Fibroblast of pulmonary artery (primary cell): ENCODE results near the gene CEACAM16.
"Not testable (repeated sequence)": the region's sequence is repeated elsewhere in the genome, so short reads cannot be mapped to it uniquely, and the experiment has no call there.

Experiments used
- DNase-seq: peaks from one replicate; pipeline ENCODE4 v3.0.0-alpha.2; 2010; ENCODE audit warnings: low read depth
- H3K4me3 ChIP-seq: replicated peaks from 2 replicates; pipeline ENCODE4 v1.5.1; 2011; ENCODE audit warnings: low read depth, mild to moderate bottlenecking, control low read depth, low read length, moderate library complexity
- CTCF ChIP-seq: IDR thresholded peaks from 2 replicates; pipeline ENCODE4 v1.5.1; 2011; ENCODE audit warnings: mild to moderate bottlenecking, control low read depth, low read length, inconsistent platforms; ENCODE audit errors: missing control alignments

Gene CEACAM16

DNA sequence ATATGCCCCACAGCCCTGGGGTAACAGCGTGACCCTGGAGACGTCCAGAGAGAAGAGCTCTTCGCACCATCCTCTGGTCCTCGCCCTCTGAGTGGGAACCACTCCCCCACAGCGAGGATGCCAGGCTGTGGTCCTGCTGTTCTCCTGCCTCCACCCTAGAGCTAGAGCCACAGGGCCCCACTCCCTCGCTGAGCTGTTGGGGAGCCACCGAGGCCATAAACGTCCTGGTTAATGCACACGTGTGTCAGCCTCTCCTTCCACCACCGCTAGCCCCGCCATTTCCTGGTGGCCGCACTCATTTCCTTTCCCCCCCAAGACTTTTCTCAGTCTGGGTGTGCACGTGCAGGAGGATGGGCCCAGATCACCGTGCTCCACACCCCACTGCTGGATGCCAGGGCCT is 11.5 kb downstream of the CEACAM16 start:
- no peak overlapping the region for H3K4me3 ChIP-seq
- TF ChIP-seq CTCF: no peak

GRCh38 chr19:44712864-44713515 is 14.0 kb downstream of the CEACAM16 start:
- no peak overlapping the region for H3K4me3 ChIP-seq
- TF ChIP-seq CTCF: no peak
- DNase-seq: no peak

More for the DNA sequence above, 11.5 kb downstream of the CEACAM16 start:
- DNase-seq: no peak

GRCh38 chr19:44714597-44715169 is 15.7 kb downstream of the CEACAM16 start:
- H3K4me3 ChIP-seq: no peak overlapping the region
- no peak for TF ChIP-seq CTCF
- no peak for DNase-seq

- no peak for DNase-seq
- TF ChIP-seq CTCF: no peak
- H3K4me3 ChIP-seq: no peak overlapping the region
These were observed 18.7 kb downstream of the CEACAM16 start for GRCh38 chr19:44717603-44718002.

DNA sequence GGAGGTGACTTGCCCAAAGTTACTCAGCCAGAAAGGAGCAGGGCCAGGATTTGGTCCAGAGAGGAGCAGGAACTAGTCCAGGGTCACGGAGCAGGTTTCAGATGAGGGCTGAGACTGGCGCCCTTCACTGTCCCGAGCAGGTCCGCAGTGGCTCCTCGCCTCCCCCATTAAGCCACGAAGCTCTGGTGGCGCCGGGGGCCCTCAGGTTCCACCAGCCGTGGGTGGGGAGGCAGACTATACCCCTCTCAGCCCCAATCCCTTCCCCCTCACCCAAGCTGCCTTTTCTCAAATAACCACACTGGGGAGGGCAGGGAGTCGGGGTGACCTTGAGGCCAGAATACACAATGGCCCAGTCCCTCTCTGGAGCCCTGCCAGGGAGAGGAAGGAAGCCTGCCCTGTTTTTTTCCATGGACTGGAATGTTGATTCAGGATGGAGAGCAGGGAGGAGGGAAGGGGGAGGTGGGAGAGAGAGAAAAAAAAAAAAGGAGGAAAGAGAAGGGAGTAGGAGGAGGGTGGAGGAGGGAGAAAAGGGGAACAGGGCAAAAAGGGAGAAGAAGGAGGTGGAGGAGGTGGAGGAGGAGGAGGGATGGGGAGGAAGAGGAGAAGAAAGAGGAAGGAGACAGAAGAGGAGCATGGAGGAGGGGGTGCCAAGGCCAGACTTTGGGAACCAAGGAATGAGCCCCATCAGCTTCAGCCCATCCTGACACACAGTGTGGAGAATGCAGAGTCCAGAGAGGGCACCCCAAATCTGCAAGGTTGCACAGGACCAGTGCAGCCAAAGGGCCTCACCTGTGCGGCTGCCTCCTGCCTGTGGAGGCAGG is 19.7 kb downstream of the CEACAM16 start:
- peak overlapping the region; percentile 35 for H3K4me3 ChIP-seq
- TF ChIP-seq CTCF: no peak

DNA sequence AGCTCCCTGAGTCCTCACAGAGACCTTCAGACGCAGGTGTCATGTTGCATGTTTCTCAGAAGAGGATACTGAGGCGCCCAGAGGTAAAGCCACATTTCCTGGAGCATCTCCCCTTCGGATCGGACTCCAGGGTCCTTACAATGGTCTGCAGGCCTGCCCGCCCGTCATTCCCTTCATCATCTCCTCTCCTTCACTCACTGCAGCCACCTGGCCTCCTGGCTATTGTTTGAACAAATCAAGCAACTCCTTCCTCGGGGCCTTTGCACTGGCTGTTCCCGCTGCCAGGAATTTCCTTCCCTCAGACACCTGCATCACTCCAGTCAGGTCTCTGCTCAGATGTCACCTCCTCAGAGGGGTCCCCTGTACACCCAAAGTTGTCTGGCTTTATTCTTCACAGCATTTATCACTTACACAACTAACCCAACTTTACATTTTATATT is 20.3 kb downstream of the CEACAM16 start:
- H3K4me3 ChIP-seq: no peak overlapping the region
- TF ChIP-seq CTCF: no peak
- DNase-seq: no peak

More for the DNA sequence above, 19.7 kb downstream of the CEACAM16 start:
- DNase-seq: peak; percentile 93

- H3K4me3 ChIP-seq, DNase-seq: not testable (repeated sequence)
These were observed 21.4 kb downstream of the CEACAM16 start for GRCh38 chr19:44720396-44720795.
